Activated CD4-positive, alpha-beta T cell treated with anti-CD3 and anti-CD28 coated beads, Interleukin-10, Interleukin-2, amounts not matched to agents 100 ng/mL and 50 ng/mL, durations not matched to agents 16 hours and 8 hours (primary cell): ENCODE results near the gene OR14C36.
"Not testable (repeated sequence)": the region's sequence is repeated elsewhere in the genome, so short reads cannot be mapped to it uniquely, and the experiment has no call there.

Experiments used
- DNase-seq: peaks from one replicate; pipeline ENCODE4 v3.0.0-alpha.2; 2020

The OR14C36 gene, protein sequence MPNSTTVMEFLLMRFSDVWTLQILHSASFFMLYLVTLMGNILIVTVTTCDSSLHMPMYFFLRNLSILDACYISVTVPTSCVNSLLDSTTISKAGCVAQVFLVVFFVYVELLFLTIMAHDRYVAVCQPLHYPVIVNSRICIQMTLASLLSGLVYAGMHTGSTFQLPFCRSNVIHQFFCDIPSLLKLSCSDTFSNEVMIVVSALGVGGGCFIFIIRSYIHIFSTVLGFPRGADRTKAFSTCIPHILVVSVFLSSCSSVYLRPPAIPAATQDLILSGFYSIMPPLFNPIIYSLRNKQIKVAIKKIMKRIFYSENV

GRCh38 chr1:248348475-248348874 is at the start of gene OR14C36:
Gene OR14C36 (plus strand): TSS chr1:248348775. CDS start chr1:248348775, 0 bp downstream.
- no peak for DNase-seq

- DNase-seq = no peak
Measured at GRCh38 chr1:248303324-248303723, 45.3 kb upstream of the OR14C36 start, which contains the start of gene OR2T12. Gene OR2T12 (minus strand): TSS chr1:248303424. CDS start chr1:248295578, 7,846 bp downstream.

DNA sequence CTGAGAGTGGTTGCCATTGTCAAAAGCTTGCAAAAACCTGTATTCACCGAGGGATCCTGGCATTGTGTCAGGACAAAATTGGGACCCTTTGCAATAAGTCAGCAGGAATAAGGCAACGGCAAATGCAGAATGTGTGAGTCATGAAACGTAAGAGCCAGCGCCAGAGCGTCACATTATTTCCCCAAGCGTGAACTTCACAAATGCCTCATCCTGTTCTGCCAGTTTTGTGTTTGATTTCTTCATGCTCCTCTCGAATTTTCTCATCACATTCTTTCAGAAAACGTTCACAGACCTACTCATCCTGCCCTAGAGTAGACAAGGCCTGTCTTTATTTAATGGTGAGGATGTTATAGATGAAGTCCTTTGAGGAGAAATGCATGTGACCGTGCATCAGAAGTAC is 42.9 kb upstream of the OR14C36 start:
- DNase-seq = not testable (repeated sequence)

- no peak for DNase-seq
Measured at GRCh38 chr1:248306103-248306502, 42.5 kb upstream of the OR14C36 start.

DNA sequence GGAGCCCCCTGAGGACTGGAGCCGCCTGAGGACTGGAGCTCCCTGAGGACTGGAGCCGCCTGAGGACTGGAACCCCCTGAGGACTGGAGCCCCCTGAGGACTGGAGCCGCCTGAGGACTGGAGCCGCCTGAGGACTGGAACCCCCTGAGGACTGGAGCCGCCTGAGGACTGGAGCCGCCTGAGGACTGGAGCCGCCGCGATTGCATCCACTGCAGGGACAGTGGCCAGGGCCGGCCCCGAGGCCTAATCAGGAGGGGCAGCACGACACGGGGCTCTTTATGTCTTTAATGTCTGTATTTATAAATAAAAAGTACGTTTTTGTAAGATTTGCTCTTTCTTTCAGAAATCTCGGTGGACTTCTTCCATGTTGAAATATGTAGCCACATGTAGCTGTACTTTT is 41.8 kb upstream of the OR14C36 start:
- not testable (repeated sequence) for DNase-seq

GRCh38 chr1:248316796-248317195 is 31.8 kb upstream of the OR14C36 start:
- DNase-seq = no peak

DNA sequence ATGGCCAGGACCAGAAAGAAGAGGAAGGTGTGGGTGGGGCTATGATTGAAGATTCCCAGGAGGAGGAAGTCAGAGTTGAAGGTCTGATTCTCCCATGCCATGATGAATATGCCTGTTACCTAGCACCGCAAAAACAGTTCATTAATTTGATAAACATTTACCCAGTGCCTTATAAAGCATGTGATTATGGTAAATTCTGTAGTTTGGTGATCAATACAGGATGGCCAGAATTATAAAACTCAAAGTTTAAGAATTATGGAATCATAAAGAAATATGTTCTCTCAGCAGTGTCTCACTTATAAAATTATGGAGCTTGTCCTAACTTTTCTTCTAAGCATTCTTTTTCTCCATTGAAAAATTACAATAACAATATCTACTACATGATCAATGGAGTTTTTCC is 24.1 kb upstream of the OR14C36 start, which contains the start of gene OR2M7:
Gene OR2M7 (minus strand): TSS at position 101 of the 400 bp plus-strand sequence. CDS start 0 bp downstream, at position 101.
- DNase-seq = no peak

GRCh38 chr1:248343451-248343850 is 5.1 kb upstream of the OR14C36 start:
- no peak for DNase-seq

DNA sequence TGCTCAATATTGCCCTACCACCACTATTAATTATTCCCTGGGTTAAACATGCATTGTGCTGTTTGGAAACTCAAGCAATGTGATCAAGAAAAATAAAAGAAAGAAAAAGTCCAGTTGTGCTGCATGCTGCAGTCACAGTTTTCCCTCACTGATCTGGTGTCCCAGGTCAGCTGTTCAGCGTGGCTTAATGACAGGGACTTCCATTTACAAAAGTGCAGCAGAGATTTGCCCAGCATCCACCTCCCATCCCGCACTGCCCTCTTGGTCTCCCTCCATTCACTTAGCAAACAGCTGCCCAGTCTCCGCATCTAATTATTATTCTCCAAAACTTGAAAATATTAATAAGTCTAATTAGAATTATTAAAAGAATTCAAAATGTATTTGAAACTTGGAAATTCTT is 10.8 kb downstream of the OR14C36 start:
- no peak for DNase-seq

- no peak for DNase-seq
Measured at GRCh38 chr1:248361121-248361715, 12.6 kb downstream of the OR14C36 start, which contains the start of gene OR2T4. Gene OR2T4 (plus strand): TSS chr1:248361665. CDS start chr1:248361665, 0 bp downstream.

DNA sequence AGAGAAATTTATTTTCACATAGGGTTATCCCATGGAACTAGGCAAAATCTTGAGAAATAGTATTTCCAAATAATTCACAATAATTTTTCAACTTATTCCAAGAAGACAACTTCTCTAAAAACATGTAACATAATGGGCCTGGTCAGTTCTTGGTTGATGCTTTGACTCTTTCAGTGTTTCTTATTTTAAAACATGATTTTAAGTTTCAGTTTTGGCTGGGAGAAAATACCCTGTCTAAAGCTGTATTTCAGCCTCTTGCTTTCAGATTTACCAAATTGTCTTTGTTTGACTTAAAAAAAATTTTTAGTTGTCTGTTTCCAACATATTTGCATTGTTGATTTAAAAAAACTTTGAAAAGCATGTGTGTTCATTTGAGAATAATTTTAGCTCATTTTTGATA is 18.0 kb downstream of the OR14C36 start:
- no peak for DNase-seq

DNA sequence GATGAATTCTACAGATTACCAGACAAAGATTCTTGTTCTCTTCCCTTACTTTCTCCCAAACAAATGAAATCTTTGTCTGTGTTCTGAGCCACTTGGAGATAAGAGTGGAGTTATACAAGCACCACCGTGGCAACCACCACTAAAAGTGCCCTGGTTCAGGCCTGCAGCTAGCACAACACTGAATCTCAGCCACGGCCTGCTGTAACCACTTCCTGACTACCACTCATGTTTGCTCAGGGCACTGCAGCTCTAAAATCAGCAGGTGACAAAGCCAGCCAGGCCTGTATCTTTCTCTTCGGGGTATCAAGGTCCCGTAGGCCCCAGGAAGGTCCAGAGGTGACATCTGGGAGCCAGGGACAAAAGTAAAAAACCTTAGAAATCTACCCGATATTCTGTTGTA is 23.8 kb downstream of the OR14C36 start:
- no peak for DNase-seq

DNA sequence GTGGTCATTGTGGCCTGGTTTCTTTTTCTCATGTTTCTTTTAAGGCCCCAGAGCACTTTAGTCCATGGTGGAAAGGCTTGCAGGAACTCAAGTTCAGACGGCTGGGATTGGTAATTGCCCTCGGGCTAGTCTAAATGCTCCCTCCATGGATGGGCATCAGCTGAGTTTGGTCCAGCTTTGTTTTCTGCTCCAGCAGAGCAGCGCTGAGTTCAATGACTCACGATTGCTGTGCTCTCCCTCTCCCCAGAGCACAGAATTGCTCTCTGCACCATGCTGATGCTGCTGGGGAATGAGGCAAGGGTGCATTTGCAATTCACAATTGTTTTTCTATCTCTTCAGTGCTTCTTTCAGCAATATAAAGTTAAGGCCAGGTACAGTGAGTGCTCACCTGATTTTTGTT is 25.2 kb downstream of the OR14C36 start:
- DNase-seq = no peak

DNA sequence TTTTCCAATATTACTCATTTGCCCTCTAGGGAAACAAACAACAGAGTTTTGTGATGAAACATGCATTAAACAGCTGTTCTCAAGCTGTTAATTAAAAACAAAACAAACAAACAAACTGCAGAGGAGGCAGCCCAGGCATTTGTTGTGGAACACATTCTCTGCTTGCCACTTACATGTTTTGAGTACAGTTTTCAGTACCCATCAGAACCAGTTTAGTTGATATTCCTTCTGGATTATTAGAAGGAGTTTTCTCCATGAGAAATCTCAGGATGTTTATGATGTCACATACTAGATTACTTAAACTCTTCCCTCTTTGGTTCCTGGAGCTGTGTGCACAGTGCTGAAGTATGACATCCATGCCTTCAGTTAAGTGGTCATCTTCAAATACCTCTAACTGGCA is 26.9 kb downstream of the OR14C36 start, which contains the start of gene OR2T6:
Gene OR2T6 (plus strand): TSS at position 301 of the 400 bp plus-strand sequence. CDS start 11,863 bp downstream, outside the sequence.
- no peak for DNase-seq

DNA sequence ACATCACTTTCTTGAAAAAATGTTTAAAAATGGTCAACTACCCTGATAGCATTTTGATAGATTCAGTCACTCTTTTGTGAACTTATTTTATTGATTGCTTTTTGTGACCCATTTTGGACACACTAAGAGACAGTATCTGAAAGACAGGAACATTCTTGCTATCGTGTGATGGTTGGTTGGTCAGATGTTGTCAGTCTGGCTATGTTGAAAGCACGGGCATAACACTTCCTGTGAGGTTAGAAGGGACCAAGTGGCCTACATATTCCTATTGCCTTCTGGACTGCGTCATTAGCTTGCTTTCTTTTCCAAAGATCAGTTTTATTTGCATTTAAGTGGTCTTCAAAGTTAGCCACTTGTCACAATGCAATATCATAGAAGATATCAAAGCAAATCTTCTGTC is 28.3 kb downstream of the OR14C36 start:
- DNase-seq = no peak

DNA sequence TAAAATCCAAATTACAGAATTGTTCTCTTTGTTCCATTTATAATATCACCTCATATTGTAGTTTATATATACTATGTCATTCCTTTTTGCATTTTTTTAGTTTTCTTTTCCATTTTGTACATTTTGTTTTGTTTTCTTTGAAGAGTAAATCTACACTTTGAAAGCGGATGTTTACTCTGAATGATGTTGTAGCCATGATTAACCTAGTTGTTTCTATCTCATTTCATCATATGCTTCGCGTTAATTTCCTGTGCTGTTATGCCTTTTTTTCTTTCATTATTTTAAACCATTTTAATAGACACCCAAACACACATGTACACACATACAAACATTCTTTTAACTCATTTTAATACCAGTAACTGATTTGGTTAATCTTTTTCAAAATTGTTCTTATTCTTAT is 32.3 kb downstream of the OR14C36 start:
- no peak for DNase-seq

GRCh38 chr1:248388426-248388825 is 39.9 kb downstream of the OR14C36 start:
- no peak for DNase-seq

- no peak for DNase-seq
Measured at GRCh38 chr1:248393050-248393449, 44.5 kb downstream of the OR14C36 start.
